HG03439 (cell line): ENCODE measurements around the gene ADPRHL1.
"Not testable (repeated sequence)": the region's sequence is repeated elsewhere in the genome, so short reads cannot be mapped to it uniquely, and the experiment has no call there.

Experiments used
- ATAC-seq: cut with Tn5 transposase; IDR thresholded peaks from one replicate; pipeline ENCODE4 v1.9.1; 2021; ENCODE audit warnings: mild to moderate bottlenecking, moderate library complexity; ENCODE audit not compliant: unreplicated experiment

The ADPRHL1 gene

DNA sequence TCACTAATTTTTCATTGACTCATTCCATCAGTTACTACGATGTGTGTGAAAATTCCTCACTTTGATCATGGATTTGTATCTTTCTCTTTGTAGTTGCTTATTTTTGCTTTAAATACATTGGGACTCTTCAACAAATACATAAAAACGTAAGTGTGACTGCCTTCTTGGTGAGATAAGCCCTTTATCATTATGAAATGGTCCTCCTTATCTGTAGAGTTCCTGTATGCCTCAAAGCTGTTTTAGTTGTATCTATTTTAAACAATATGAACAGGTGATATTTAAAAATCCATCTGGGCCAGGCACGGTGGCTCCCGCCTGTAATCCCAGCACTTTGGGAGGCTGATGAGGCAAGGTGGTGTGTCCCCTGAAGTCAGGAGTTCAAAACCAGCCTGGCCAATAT, 25.9 kb upstream of the ADPRHL1 start:
- ATAC-seq = no peak

DNA sequence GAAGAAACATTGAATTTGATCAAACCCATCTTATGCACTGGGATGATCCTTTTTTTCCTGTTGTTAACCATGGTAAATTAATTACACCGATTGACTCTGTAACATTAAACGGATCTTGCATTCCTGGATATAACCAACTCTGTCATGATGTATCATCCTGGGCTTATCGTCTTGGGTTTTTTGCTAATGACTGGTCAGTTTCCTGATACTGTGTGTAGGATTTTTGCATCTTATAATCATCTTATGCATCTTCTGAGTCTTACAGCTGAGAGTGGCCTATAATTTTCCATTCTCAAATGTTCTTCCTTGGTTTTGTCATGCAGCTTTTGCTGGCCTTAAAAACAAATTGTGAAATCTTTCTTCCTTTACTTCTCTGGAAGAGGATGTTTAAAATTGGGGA, 24.4 kb upstream of the ADPRHL1 start:
- no peak for ATAC-seq

DNA sequence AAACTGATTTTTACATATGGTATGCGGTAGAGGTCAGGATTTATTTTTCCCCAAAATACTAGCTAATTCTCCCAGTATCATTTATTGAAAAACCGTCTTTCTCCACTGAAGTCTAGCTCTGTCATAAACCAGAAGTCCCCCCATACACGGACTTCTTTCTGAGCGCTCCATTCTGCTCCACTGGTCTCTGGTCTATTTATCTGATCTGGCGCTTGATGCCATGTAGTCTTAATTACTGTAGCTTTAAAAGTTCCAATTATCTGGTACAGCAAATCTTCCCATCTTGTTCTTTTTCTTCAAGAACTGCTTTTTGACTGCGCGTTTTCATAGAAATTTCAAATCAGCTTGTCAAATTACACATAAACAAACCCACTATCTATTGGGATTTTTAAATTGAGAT, 23.5 kb upstream of the ADPRHL1 start:
- ATAC-seq = no peak

DNA sequence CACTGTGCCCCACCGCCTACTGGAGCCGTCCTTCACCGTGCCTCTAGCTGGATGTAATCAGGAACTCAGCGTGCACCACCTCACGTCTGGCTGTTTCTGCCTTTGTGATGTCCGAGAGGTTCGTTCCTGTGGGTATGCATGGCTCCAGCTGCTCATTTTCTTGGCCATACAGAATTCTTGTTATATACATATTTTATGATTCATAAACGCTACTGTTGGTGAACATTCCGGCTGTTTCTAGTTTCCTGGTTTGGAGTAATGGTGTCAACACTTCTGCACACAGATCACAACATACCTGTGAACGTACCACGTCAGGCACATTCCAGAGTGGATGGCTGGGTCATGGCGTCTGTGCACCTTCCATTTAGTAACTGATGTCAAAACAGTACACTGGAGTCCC, 22.6 kb upstream of the ADPRHL1 start:
- no peak for ATAC-seq

DNA sequence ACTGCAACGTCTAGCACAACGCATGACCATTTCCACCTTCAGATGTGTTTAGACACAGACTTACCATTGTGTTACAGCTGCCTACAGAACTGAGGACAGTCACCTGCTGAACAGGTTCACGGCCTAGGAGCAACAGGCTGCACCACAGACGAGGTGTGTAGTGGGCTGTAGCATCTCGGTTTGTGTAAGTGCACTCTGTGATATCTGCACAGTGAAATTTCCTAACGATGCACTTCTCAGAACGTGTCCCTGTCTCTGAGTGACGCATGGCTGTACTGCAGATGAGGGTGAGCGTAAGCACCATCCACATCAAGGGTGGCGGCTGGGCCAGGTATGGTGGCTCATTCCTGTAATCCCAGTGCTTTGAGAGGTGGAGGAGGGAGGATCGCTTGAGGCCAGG, 22.0 kb upstream of the ADPRHL1 start:
- ATAC-seq = no peak

DNA sequence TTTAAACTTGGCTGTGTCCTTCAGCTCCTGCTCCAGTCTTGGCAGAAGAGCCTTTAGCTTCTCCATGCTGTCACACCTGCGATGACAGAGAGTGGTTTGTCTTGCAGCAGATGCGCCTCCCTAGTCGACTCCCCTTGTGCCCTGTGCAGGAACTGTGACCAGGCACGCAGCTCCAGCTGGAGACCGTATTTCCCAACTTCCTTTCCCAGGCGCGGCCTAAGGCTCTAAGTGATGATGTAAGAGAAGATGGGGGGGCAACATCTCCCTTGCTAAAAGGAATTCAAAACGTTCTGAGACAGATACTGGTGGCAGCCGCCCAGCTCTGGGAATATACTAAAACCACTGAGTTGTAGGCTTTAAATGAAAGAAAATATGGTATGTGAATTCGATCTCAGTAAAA, 20.9 kb upstream of the ADPRHL1 start:
- ATAC-seq = no peak

DNA sequence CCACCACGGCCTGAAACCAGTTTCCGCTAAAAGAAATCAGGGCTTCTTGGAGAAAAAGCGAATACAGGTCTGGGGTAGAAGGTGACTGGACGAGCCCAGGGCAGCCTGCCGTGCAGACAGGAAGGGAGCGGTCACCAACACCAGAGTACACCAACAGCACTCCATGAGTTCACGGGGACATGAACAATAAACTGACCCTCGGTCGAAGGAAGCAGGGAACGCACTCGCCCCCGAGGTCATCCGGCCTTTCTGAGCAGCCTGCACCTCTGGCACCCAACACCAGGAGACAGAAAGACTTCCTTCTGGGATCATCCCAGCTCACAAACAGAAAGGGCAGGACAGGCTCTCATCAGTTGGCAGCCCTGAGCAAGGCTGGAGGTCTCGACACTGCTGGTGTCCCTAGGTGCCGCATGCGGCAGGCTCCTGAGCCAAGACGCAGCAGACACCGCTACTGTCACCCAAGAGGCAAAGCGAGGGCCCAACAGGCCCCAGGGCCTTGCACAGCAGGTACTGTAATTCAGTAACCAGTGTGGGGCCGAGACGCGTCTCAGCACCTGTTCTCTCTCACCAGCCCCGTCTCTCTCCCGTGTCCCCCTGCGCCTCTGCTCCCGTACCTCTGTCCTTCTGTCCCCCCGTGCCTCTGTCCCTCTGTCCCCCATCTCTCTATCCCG, 19.2 kb upstream of the ADPRHL1 start:
- no peak for ATAC-seq

DNA sequence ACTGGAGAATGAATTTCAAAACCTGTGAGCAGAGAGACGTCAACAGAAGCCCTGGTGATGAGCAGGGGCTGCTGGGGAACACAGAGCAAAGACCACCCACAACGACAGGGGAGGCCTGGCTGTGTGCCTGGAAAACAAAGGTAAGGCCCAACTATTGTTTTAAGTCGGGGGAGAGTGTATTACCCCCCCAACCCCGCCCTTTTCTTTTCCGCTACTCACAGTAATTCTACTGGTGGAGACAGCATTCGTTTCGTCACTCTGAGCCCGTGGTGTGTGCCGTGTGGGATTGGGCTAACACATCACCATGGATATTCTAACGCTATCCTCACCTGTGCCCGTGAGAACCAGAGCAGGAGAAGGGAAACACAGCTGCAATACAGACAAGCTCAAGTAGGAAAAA, 18.6 kb upstream of the ADPRHL1 start:
- no peak for ATAC-seq

DNA sequence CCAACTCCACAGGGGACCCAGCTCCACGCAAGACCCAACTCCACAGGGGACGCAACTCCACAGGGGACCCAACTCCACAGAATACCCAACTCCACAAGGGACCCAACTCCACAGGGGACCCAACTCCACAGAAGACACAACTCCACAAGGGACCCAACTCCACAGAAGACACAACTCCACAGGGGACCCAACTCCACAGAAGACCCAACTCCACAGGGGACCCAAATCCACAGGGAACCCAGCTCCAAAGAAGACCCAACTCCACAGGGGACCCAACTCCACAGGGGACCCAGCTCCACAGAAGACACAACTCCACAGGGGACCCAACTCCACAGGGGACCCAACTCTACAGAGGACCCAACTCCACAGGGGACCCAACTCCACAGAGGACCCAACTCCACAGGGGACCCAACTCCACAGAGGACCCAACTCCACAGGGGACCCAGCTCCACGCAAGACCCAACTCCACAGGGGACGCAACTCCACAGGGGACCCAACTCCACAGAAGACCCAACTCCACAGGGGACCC, 17.4 kb upstream of the ADPRHL1 start:
- ATAC-seq = not testable (repeated sequence)

DNA sequence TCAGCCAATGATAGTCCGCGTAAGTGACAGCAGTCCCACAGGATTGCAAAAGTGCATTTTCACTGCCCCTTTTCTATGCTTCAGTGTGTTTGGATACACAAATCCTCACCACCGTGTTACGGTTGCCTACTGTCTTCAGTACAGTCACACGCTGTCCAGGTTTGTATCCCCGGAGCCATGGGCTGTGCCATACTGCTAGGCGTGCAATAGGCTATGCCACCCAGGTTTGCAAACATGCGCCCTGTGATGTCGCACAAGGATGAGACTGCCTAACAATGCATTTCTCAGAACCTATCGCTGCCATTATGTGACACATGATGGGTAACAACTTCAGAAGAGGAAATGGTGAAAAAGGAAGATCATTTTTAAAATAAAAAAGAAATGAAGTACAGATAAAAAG, 16.8 kb upstream of the ADPRHL1 start:
- no peak for ATAC-seq

DNA sequence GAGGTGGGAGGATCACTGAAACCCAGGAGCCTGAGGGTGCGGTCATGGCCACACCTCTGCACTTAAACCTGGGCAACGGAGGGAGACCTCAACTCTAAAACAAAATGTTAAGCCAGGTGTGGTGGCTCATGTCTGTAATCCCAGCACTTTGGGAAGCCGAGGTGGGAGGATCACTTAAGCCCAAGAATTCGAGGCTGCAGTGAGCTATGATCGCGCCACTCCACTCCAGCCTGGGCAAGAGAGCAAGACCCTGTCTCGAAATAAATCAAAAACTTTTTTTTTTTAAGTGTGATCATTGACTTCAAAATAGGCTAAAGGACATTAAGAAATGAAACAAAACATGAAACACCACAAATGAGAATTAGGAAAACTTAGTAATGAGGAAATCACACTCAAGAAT, 16.3 kb upstream of the ADPRHL1 start:
- ATAC-seq = no peak

DNA sequence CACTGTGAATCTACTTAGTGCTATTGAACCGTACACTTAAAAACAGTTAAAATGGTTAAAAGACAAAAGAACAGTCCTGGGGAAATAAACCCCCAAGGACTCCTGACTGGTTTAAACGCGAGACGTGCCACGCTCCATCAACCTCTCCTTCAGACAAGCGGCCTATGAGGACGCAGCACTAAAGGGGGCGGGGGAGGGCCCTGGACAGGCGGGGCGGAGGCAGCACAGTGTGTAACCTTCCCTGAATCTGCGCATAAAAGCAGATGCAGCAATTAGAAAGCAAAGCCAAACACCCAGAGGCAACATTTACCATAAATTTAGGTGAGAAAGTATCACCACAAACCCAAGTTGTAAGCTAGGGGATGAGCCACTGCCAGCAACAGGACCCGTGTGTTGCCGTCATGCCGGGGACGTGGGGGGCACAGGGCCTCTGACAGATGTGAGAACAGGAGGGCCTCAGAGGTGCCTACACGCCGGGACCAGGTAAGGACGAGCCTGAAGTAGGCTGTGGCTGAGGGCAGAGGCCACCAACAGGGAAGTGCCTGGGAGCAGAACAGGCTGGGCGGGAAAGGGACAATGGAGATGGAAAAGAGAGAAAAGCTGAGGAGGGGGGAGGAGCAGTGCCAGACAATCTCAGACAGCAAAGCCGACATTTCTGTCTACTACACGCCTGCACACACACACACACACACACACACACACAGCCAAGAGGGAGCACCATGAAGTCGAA, 15.3 kb upstream of the ADPRHL1 start:
- ATAC-seq = no peak

DNA sequence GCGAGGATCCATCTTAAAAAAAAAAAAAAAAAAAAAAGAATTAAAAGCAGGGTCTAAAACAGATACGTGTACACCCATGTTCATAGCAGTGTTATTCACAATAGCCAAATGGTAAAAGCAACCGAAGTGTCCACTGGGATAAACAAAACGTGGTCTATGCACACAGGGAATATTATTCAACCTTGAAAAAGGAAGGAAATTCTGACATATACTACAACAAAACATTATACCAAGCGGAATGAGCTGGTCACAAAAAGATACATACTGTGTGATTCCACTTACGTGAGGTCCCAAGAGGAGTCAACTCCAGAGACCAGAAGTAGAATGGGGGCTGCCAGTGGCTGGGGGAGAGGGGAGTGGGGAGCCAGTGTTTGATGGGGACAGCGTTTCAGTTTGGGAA, 14.7 kb upstream of the ADPRHL1 start:
- no peak for ATAC-seq

DNA sequence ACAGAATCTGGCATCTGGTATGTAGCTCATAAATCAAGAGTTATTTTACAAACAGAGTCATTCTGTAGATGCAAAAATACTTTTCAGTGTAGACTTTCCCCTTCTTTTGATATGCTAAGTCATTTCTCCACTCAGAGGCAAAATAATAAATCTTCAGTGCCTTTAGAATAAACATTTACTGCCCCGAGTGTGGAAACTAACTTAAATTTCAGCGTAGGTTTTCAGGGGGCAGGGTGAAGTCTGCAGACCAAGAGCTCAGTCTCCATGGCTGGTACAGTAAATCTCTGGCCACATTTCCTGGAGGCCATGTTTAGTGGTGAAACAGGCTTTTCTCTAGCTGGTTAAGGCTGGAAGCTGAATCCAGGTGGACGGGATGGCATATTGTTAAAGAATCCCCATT, 13.1 kb upstream of the ADPRHL1 start:
- no peak for ATAC-seq

DNA sequence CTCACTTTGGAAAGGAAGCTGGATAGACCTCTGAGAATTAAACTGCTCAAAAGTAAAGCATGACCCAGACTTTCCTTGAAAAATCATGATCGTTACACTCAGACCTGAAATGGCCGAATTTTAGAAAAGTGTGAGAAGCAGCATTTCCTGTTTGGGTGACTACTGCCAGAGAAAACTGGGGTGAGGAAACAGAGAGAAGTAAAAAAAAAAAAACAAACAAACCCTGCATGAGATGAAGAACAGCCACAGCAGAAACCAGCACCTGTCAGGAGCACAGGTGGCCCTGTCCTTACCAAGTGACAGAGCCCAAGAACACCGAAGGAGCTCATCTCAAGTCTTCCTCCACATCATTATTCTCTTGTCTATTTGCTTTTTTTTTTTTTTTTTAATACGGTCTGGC, 12.0 kb upstream of the ADPRHL1 start:
- no peak for ATAC-seq

DNA sequence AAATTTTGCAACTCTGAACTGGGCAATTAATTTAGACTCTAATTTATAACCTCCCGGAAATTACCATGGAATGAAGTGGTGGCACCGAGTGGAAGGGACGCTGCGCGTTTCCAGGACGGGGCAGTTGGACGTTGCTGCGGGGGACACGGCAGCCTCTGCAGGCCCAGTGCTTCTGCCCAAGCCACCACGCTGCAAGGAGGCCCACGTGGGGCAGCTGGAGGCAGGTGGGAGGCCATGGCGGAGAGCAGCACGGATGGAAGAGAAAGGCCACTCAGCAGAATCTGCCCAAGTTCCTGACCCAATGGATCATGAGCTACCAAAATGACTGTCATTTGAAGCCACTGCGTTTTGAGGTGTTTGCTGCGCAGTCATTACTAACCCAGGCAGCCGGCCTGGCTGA, 11.2 kb upstream of the ADPRHL1 start:
- ATAC-seq = no peak

DNA sequence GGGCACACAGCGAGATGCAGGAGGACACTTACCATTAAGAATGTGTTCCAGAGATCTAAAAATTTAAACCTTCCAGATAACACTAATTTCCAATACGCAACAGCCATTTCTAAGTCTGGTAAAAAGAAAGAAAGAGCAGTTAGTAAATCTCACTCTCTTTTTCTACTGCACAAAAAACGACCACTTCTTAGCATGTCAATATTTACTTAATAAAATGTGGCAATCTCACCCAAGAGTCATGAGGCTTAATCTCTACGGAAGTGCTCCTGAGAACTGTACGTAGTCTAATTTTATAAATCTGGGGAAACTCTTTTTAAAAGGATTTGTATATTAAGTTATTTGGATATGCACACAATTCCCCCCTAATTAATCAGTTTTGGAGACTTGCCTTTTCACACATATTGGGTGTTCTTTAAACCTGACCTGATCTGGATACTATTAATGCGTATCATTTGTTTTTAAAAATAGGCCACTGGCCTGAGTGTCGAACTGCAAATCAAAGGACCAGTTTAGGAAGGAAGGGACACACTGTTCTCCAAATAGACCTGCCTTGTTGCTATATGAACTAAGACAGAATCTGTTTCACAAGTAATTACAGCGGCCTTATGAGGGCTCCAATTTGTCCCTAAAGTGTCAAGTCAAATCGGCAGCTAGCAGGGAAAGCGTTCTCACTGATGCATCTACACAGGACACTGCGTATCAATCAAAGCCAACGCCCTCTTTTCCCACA, 7.9 kb upstream of the ADPRHL1 start:
- ATAC-seq = no peak

DNA sequence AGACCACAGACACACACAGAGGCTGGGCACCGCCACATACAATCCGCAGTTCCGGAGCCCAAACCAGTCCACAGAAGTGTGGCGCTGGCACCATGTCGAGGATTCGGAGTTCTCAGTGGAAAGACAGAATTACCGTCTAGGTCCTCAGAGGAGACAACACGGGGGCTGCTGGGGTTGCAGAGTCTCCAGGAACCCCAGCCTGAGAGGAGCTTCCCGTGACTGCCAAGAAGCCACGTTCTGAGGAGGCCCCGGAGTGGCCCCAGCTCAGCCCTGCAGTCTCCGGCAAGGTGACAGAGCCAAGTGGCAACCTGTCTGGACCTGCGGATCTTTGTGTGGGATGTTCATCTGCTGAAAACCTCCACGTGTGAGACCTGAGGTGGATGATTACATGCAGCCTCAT, 7.3 kb upstream of the ADPRHL1 start:
- no peak for ATAC-seq

DNA sequence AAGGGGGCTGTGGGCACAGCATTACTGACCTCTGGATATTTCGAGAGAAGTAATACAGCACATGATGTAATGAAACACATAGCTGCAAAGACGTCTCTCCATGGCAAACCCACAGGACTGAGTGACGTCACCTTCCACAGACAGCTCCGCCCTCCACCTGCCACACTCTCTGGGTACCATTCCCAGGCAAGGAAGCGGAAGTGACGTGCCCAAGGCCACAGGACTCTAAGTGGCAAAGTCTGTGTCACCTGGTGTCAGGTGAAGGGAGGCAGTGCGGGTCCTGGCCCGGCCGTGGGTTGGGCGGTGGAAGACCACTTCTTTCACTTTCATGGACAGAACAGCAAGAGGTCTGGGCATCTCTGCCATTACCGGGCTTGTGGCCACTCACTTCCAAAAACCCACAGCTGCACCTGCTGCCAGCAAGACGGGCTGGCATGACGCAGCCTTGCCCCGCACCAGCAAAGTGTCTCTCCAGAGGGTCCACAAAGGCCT, 6.8 kb upstream of the ADPRHL1 start:
- ATAC-seq = no peak

DNA sequence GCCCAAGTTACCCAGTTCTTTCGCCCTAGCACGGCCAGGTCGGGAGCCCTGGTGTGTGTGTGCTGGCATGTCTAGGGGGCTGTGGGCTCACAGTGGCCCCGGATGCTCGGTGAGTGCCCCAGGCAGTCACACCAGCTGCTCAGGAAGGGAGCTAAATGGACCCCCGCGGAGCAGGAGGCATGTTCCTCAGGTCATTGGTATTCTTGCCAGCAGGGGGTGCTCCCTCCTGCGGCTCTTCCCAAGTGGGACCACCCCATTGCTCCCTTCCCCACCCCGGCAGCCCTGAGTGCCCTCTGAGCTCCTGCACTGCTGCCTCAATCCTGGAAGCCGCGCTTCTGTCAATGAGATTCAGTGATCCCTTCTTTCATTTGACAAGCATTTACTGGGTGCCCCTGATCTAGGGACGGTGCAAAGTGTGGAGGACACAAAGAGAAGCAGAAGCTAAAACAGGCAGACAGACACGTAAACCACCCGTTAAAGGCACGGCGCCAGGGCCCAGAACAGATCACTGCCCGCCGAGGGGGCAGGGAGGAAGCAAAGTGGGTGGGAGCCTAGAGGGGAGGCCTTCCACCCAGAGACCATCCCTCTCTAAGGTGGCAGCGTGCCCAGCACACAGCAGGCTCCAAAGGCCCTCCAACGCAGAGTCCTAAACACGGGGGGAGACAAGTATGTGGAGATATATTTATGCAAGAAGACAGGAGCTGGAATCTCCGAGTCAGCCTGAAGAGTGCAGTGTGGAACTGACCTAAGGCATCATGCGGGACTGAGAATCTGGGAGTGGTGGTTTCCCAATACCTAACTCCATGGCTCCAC, 5.2 kb upstream of the ADPRHL1 start:
- ATAC-seq = no peak

DNA sequence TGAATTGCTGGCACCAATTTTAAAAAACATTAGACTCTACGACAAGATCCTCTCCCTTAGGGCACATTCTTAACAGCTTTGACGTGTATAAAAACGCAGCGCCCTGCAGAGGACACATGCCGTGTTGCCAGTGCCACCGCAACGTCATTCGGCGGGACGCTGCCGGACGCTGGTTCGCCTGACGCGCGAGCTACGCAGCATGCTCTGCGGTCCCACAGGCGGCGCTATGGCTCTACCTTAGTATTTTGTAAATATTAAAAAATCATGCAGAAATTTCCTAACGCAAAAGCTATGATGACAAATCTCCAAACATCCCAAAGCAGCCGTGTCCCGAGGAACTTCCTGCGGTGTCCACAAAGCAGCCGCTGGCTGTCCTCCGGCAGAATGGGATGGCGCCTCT, 4.2 kb upstream of the ADPRHL1 start:
- ATAC-seq = no peak
